ENCODE data around the gene TENT5C. TPM values are rescaled to one million over a fixed set of nuclear protein-coding genes. Genes with fewer than 3 reads are reported as not detected.

Gene TENT5C
- total and polyA plus RNA-seq, 2 of the 13 experiments (the other 11 are each of a cell fraction or from before 2014, with no cell fraction given) = 0.02 to 0.38 TPM

DNA sequence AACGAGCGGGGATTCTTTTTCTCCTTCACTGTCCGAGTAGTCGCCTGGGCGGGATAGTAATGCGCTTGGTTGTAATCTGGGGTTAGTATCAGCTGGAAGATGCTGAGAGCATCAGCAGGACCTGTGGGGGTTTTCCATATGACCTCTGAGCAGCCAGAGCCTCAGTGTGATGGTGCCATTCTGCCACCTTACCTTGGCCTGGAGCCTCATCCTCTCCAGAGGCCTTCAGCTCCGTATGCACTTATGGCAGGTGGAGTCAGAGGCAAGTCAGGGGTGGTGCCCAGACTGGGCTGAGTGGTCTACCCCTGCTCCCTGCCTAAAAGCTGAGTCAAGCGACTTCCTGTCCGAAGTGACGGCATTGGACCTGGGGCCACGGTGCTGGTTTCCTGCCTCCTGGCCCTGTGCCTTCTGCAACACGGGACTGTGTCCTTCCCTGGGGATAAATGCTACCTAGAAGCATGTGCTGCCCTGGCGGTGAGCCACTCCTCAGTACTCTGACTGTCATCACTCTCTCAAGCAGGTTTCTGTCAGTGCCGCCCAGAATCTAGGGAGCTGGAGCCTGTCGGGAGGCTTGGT is 24.7 kb downstream of the TENT5C start:
- in situ Hi-C loops (cut with HindIII; ENCODE audit: extremely low pct_ligation_motif_present, low pct_unique_long_range_greater_than_20kb) = no loop called here
- no peak for DNase-seq (ENCODE audit: low spot score)
- no peak overlapping the region for H2AFZ ChIP-seq (ENCODE audit: low read length)
- ChIA-PET POLR2A (no interaction called here), CTCF (ENCODE audit: low intra/inter-chr PET ratio, low total read pairs) (no interaction called here)
- H3K4me3 ChIP-seq (replicated peaks in 1 of 3; ENCODE audit: insufficient read depth in 1 of 3, low read depth in 2 of 3, low read length in 3 of 3) = no peak overlapping the region
- ATAC-seq = no peak; the same call in 2 of the 3 replicates
- no peak overlapping the region for H3K9ac ChIP-seq (ENCODE audit: insufficient read depth, low read depth, low read length)
- no peaks in the 10 kb centered on the region for H3K36me3 ChIP-seq (replicated peaks in 1 of 2; ENCODE audit: control insufficient read depth in 1 of 2, insufficient read depth in 2 of 2, low read length in 2 of 2)
- no peaks in the 10 kb centered on the region for H3K4me1 ChIP-seq (ENCODE audit: insufficient read depth, low read length)
- H4K20me1 ChIP-seq (ENCODE audit: insufficient read depth, low read length) = no peaks in the 10 kb centered on the region
- no peaks in the 10 kb centered on the region for H3K9me3 ChIP-seq (ENCODE audit: low read length)
- 85% methylated on average over 6 of the region's 15 CpGs for WGBS (ENCODE audit: low lambda C conversion rate)
- intact Hi-C loops (cut with micrococcal nuclease; ENCODE audit: unreplicated experiment) = loop anchor here (10.0 kb wide), 1 partner anchor 64 kb away; no protein-coding TSS in a partner anchor
- no peak for FAIRE-seq
- no TSS peak for BruUV-seq (replicated peaks)
- no peak overlapping the region for H3K4me2 ChIP-seq (ENCODE audit: low read depth, low read length)
- peaks cover 0 to 8% of the 10 kb centered on the region in 2 experiments; a peak in 1 of 5 replicates for H3K27me3 ChIP-seq (ENCODE audit: control insufficient read depth in 1 of 2, insufficient read depth in 2 of 2, low read length in 2 of 2)
- no peak overlapping the region for H3K27ac ChIP-seq (ENCODE audit: extremely low read length, insufficient read depth, low read length)
- no peak for TF ChIP-seq SIX4 (CRISPR knock-in tag; IDR thresholded peaks at IDR 0.05)
- no peak for TF ChIP-seq ZSCAN9 (CRISPR knock-in tag; IDR thresholded peaks at IDR 0.05; ENCODE audit: borderline replicate concordance)
- TF ChIP-seq NR2F2 (IDR thresholded peaks at IDR 0.05; ENCODE audit: borderline replicate concordance, low read depth) = no peak
- H3K79me2 ChIP-seq (ENCODE audit: insufficient read depth, low read length) = no peaks in the 10 kb centered on the region

DNA sequence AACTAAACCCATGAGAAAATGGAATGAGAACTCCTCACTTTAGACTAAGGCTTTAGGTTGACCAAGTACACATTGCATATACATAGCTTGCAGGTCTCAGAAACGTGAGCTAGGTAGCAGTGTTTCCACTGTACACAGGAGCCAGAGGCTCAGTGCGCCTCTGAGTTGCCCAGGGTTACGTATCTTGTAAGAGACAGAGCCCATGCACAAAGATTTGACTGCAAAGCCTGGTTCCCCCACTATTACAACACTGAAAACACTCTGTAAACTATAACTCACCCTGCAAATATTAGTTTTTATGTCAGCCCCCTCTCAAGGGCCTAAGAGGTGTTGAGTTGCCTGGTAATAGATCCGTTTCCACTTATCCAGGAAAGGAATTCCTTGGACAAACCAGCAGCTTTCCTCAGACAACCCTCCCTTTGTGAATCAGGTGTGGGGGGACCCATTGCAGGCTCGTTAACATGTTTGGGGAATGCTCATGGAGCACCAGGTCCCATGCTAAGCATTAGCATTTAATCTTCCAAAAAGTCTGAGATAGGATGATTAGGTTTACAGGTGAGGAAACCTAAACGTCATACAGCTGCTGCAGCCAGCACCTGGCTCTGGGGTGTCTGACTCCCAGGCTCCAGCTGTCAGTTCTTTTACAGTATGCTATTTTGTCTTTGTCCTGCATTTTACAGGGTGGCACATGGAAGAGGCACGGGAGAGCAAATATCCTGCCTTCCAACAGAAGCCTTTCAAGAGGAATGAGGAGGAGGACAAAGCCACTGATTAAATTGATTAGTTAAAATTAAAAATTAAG is 25.7 kb downstream of the TENT5C start:
- FAIRE-seq = no peak
- no peak overlapping the region for H3K27ac ChIP-seq (ENCODE audit: extremely low read length, insufficient read depth, low read length)
- no peaks in the 10 kb centered on the region for H4K20me1 ChIP-seq (ENCODE audit: insufficient read depth, low read length)
- no peak for ATAC-seq
- ChIA-PET POLR2A (no interaction called here), CTCF (ENCODE audit: low intra/inter-chr PET ratio, low total read pairs) (no interaction called here)
- H3K27me3 ChIP-seq (ENCODE audit: control insufficient read depth in 1 of 2, insufficient read depth in 2 of 2, low read length in 2 of 2) = peaks cover 0 to 2% of the 10 kb centered on the region in 2 experiments; a peak in 1 of 5 replicates
- H3K9ac ChIP-seq (ENCODE audit: insufficient read depth, low read depth, low read length) = no peak overlapping the region
- H3K79me2 ChIP-seq (ENCODE audit: insufficient read depth, low read length) = no peaks in the 10 kb centered on the region
- no peaks in the 10 kb centered on the region for H3K4me1 ChIP-seq (ENCODE audit: insufficient read depth, low read length)
- H3K36me3 ChIP-seq (replicated peaks in 1 of 2; ENCODE audit: control insufficient read depth in 1 of 2, insufficient read depth in 2 of 2, low read length in 2 of 2) = no peaks in the 10 kb centered on the region
- H3K9me3 ChIP-seq (ENCODE audit: low read length) = no peaks in the 10 kb centered on the region
- no TSS peak for BruUV-seq (replicated peaks)
- no peak overlapping the region for H3K4me2 ChIP-seq (ENCODE audit: low read depth, low read length)
- DNase-seq (ENCODE audit: low spot score) = no peak
- H2AFZ ChIP-seq (ENCODE audit: low read length) = no peak overlapping the region
- in situ Hi-C loops (cut with HindIII; ENCODE audit: extremely low pct_ligation_motif_present, low pct_unique_long_range_greater_than_20kb) = no loop called here
- 16% methylated on average over 5 of the region's 7 CpGs for WGBS (ENCODE audit: low lambda C conversion rate)
- H3K4me3 ChIP-seq (replicated peaks in 1 of 3; ENCODE audit: insufficient read depth in 1 of 3, low read depth in 2 of 3, low read length in 3 of 3) = no peak overlapping the region
- intact Hi-C loops (cut with micrococcal nuclease; ENCODE audit: unreplicated experiment) = loop anchor here (10.0 kb wide), 1 partner anchor 63 kb away; no protein-coding TSS in a partner anchor
- no peak for TF ChIP-seq SRSF1 (optimal IDR thresholded peaks at IDR 0.05; ENCODE audit: low read depth, low read length)
- TF ChIP-seq, protein P1, sequence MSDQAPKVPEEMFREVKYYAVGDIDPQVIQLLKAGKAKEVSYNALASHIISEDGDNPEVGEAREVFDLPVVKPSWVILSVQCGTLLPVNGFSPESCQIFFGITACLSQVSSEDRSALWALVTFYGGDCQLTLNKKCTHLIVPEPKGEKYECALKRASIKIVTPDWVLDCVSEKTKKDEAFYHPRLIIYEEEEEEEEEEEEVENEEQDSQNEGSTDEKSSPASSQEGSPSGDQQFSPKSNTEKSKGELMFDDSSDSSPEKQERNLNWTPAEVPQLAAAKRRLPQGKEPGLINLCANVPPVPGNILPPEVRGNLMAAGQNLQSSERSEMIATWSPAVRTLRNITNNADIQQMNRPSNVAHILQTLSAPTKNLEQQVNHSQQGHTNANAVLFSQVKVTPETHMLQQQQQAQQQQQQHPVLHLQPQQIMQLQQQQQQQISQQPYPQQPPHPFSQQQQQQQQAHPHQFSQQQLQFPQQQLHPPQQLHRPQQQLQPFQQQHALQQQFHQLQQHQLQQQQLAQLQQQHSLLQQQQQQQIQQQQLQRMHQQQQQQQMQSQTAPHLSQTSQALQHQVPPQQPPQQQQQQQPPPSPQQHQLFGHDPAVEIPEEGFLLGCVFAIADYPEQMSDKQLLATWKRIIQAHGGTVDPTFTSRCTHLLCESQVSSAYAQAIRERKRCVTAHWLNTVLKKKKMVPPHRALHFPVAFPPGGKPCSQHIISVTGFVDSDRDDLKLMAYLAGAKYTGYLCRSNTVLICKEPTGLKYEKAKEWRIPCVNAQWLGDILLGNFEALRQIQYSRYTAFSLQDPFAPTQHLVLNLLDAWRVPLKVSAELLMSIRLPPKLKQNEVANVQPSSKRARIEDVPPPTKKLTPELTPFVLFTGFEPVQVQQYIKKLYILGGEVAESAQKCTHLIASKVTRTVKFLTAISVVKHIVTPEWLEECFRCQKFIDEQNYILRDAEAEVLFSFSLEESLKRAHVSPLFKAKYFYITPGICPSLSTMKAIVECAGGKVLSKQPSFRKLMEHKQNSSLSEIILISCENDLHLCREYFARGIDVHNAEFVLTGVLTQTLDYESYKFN (CRISPR knock-in tag; conservative IDR thresholded peaks at IDR 0.05) = no peak
- TF ChIP-seq ZNF552 (CRISPR knock-in tag; IDR thresholded peaks at IDR 0.05; ENCODE audit: borderline replicate concordance) = no peak
- TF ChIP-seq SNRNP70 (IDR thresholded peaks at IDR 0.05; ENCODE audit: low read depth, low read length) = no peak
- no peak for TF ChIP-seq ZNF44 (CRISPR knock-in tag; IDR thresholded peaks at IDR 0.05)
- no peak for TF ChIP-seq MYC (CRISPR knock-in tag; IDR thresholded peaks at IDR 0.05; ENCODE audit: borderline replicate concordance)
- no peak for TF ChIP-seq ZNF577 (CRISPR knock-in tag; IDR thresholded peaks at IDR 0.05; ENCODE audit: borderline replicate concordance, low read depth)
- TF ChIP-seq, protein P2, sequence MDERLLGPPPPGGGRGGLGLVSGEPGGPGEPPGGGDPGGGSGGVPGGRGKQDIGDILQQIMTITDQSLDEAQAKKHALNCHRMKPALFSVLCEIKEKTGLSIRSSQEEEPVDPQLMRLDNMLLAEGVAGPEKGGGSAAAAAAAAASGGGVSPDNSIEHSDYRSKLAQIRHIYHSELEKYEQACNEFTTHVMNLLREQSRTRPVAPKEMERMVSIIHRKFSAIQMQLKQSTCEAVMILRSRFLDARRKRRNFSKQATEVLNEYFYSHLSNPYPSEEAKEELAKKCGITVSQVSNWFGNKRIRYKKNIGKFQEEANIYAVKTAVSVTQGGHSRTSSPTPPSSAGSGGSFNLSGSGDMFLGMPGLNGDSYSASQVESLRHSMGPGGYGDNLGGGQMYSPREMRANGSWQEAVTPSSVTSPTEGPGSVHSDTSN (CRISPR knock-in tag; IDR thresholded peaks at IDR 0.05) = no peak

All from HepG2 (cell line).